Measurements from ENCODE around the gene HSD17B2. TPM values are rescaled to one million over a fixed set of nuclear protein-coding genes. Genes with fewer than 3 reads are reported as not detected.

The HSD17B2 gene
- total and polyA plus RNA-seq, 2 of the 4 experiments (the other 2 are of a cell fraction) = 0.12 to 0.18 TPM

DNA sequence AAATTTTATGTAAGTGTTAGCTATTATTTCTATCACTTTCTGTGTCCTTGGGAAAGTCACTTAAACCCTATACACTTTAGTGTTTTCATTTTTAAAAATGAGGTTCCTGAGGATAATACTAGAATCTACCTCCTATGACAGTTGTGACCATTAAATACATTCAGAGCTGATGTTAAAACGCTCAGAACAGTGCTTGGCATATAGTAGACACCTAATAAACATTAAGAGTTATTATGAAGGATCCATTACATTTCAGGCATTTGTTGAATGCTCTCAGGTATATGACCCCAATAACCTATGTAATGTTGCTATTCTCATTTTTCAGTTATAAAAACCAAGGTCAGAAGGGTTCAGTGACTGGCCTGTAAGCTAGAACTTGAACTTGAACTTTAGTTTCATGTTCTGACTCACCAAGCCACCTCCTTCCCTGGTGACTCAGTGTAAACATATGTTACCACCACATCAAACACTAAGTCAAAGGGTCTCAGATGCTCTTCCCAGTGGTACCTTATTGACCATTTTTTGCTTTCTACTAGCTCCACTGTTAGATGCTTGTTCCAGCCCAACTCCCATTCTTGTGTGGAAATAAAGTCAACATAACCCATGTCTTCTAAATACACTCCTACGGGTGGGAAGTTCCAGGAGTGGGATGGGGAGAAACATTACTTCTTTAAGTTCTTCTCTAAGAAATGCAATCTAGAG lies 47.6 kb downstream of the HSD17B2 start:
- no peak for TF ChIP-seq MAFK (IDR thresholded peaks at IDR 0.05; ENCODE audit: low read depth, low read length)
- no peak for TF ChIP-seq SMC3 (IDR thresholded peaks at IDR 0.05; ENCODE audit: low read depth, low read length)
- TF ChIP-seq BHLHE40 (IDR thresholded peaks at IDR 0.05; ENCODE audit: low read depth, low read length) = no peak
- TF ChIP-seq CEBPB (IDR thresholded peaks at IDR 0.05; ENCODE audit: low read depth, low read length) = no peak
- TF ChIP-seq CHD1 (IDR thresholded peaks at IDR 0.05; ENCODE audit: low read depth, low read length) = no peak
- TF ChIP-seq, protein P1, sequence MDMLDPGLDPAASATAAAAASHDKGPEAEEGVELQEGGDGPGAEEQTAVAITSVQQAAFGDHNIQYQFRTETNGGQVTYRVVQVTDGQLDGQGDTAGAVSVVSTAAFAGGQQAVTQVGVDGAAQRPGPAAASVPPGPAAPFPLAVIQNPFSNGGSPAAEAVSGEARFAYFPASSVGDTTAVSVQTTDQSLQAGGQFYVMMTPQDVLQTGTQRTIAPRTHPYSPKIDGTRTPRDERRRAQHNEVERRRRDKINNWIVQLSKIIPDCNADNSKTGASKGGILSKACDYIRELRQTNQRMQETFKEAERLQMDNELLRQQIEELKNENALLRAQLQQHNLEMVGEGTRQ (IDR thresholded peaks at IDR 0.05; ENCODE audit: low read depth, low read length) = no peak
- TF ChIP-seq, protein P2, sequence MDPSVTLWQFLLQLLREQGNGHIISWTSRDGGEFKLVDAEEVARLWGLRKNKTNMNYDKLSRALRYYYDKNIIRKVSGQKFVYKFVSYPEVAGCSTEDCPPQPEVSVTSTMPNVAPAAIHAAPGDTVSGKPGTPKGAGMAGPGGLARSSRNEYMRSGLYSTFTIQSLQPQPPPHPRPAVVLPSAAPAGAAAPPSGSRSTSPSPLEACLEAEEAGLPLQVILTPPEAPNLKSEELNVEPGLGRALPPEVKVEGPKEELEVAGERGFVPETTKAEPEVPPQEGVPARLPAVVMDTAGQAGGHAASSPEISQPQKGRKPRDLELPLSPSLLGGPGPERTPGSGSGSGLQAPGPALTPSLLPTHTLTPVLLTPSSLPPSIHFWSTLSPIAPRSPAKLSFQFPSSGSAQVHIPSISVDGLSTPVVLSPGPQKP (IDR thresholded peaks at IDR 0.05; ENCODE audit: borderline replicate concordance, low read depth, low read length) = no peak
- TF ChIP-seq FOS (IDR thresholded peaks at IDR 0.05; ENCODE audit: low read depth, low read length) = peak; percentile 50
- TF ChIP-seq RCOR1 (IDR thresholded peaks at IDR 0.05; ENCODE audit: insufficient replicate concordance, low read length) = no peak
- WGBS, 2 experiments (ENCODE audit: extremely low coverage in 2 of 2, insufficient read length in 1 of 2) = no CpG with 5 or more reads among the region's 2 CpGs

More for the DNA sequence above, 47.6 kb downstream of the HSD17B2 start:
- Histone ChIP-seq H2BK20ac (ENCODE audit: low read depth, low read length) (no peak overlapping the region), H3K9me3 (ENCODE audit: control insufficient read depth, insufficient read depth, low read length) (peaks cover 2% of the 10 kb centered on the region; the same call in 1 of the 2 replicates), H3K36me3 (ENCODE audit: control insufficient read depth, insufficient read depth, low read length) (no peaks in the 10 kb centered on the region), H2BK120ac (ENCODE audit: low read depth, low read length) (no peak overlapping the region; the same call in 1 of the 2 replicates), H3K27ac (ENCODE audit: insufficient read depth, low read length) (no peak overlapping the region; the same call in 1 of the 2 replicates), H3K14ac (replicated peaks; ENCODE audit: low read depth, low read length) (0 out of 2 replicates have a peak overlapping the region, but pooled peaks have one; percentile 25), H2AK9ac (replicated peaks; ENCODE audit: low read depth, low read length, poor library complexity) (no peak overlapping the region), H4K8ac (ENCODE audit: low read depth in 2 of 2, low read length in 2 of 2) (no peak overlapping the region), H3K27me3 (ENCODE audit: control insufficient read depth, insufficient read depth, low read length) (no peaks in the 10 kb centered on the region), H3K9ac (ENCODE audit: low read depth, low read length) (no peak overlapping the region), H3K4me2 (ENCODE audit: low read depth, low read length) (no peak overlapping the region), H3K18ac (ENCODE audit: low read depth, low read length) (peak overlapping the region; percentile 14; the same call in 1 of the 2 replicates), H4K91ac (ENCODE audit: insufficient read depth, low read depth, low read length) (peak overlapping the region; percentile 46; the same call in 1 of the 2 replicates), H2BK15ac (ENCODE audit: low read depth, low read length) (no peak overlapping the region), H3K4ac (ENCODE audit: low read depth, low read length) (no peak overlapping the region), H3K4me1 (ENCODE audit: control insufficient read depth, insufficient read depth, low read length) (peaks cover 7% of the 10 kb centered on the region), H3K4me3 (ENCODE audit: insufficient read depth, low read depth, low read length) (no peak overlapping the region), H3K9me1 (ENCODE audit: insufficient read depth, low read length) (no peaks in the 10 kb centered on the region; the same call in 1 of the 2 replicates), H3K23ac (ENCODE audit: low read depth, low read length) (no peak overlapping the region), H2BK5ac (ENCODE audit: low read depth, low read length, poor library complexity, severe bottlenecking) (no peak overlapping the region), H2AK5ac (ENCODE audit: low read depth, low read length) (no peak overlapping the region), H4K5ac (ENCODE audit: low read depth, low read length) (no peak overlapping the region), H3K56ac (ENCODE audit: extremely low read depth, insufficient read depth, low read length) (no peak overlapping the region), H3K79me1 (ENCODE audit: low read depth in 1 of 2, low read length in 2 of 2) (no peaks in the 10 kb centered on the region), H2AFZ (replicated peaks; ENCODE audit: low read length, poor library complexity) (no peak overlapping the region), H4K20me1 (ENCODE audit: insufficient read depth, low read length) (no peaks in the 10 kb centered on the region)
- in situ Hi-C loops (cut with MboI; ENCODE audit: low sequenced_read_pairs) (no loop called here), intact Hi-C loops (cut with micrococcal nuclease) (no loop called here), dilution Hi-C loops (cut with HindIII; ENCODE audit: low sequenced_read_pairs, unreplicated experiment) (no loop called here)
- ATAC-seq (ENCODE audit: low read depth) (peak; percentile 56), DNase-seq (peak; percentile 52)
- CTCF ChIA-PET = interaction anchor here (0.6 kb wide), 1 partner anchor 8 kb away, joined by 3 read pairs; no protein-coding TSS in a partner anchor
- POLR2A ChIA-PET (ENCODE audit: unreplicated experiment) = interaction anchor here (1.1 kb wide), 1 partner anchor 55 kb away, joined by 3 read pairs; no protein-coding TSS in a partner anchor
- no TSS peak for BruUV-seq (replicated peaks)

Data from IMR-90 (cell line).